H1 (cell line): ENCODE data around the gene YARS1. TPM values are rescaled to one million over a fixed set of nuclear protein-coding genes. Genes with fewer than 3 reads are reported as not detected.

ENCODE experiments used
- CTCF ChIA-PET: fragments of 300-600 bp; sonication (Branson Sonifier 250); formaldehyde crosslinking; loops from one replicate; lab custom pipeline; 2021; ENCODE audit not compliant: partially characterized antibody; lab: Charles Lee
- POLR2A ChIA-PET: fragments of 300-600 bp; sonication (Branson Sonifier 250); formaldehyde crosslinking; loops from one replicate; lab custom pipeline; 2021; ENCODE audit warnings: inconsistent platforms; ENCODE audit not compliant: partially characterized antibody; lab: Charles Lee
- DNase-seq, 2 experiments: peaks; one replicate each; pipeline versions ENCODE4 v3.0.0 to v3.0.0-alpha.2; 2010 to 2022; ENCODE audit warnings: low spot score in 2 of 2, low read depth in 1 of 2, mixed read lengths in 1 of 2
- FAIRE-seq: peaks from 2 replicates; lab custom pipeline; 2011; peaks lifted over from hg19 to GRCh38; lab: Jason Lieb, UNC
- H2AFZ ChIP-seq: 2 replicates; pipeline ENCODE4 v1.8.1; 2012; ENCODE audit warnings: low read length, inconsistent platforms
- H2AK5ac ChIP-seq: 2 replicates; pipeline ENCODE4 v1.6.1; 2013; ENCODE audit warnings: low read depth, low read length
- H2BK120ac ChIP-seq: replicated peaks from 2 replicates; pipeline ENCODE3; 2013; ENCODE audit warnings: low read depth, low read length, inconsistent platforms
- H2BK12ac ChIP-seq: 2 replicates; pipeline ENCODE4 v1.6.1; 2013; ENCODE audit warnings: low read depth, low read length
- H2BK15ac ChIP-seq: 2 replicates; pipeline ENCODE4 v1.6.1; 2013; ENCODE audit warnings: low read length
- H2BK20ac ChIP-seq: 2 replicates; pipeline ENCODE4 v1.6.1; 2013; ENCODE audit warnings: low read length
- H2BK5ac ChIP-seq: 2 replicates; pipeline ENCODE4 v1.6.1; 2013; ENCODE audit warnings: low read depth, low read length
- H3K14ac ChIP-seq: 2 replicates; pipeline ENCODE4 v1.6.1; 2013; ENCODE audit warnings: inconsistent platforms; ENCODE audit not compliant: insufficient read length
- H3K18ac ChIP-seq: 2 replicates; pipeline ENCODE4 v1.6.1; 2013; ENCODE audit warnings: low read length; ENCODE audit errors: extremely low read depth
- H3K23ac ChIP-seq: 2 replicates; pipeline ENCODE4 v1.6.1; 2013; ENCODE audit warnings: inconsistent platforms; ENCODE audit not compliant: insufficient read length
- H3K23me2 ChIP-seq: 2 replicates; pipeline ENCODE4 v1.6.1; 2013; ENCODE audit warnings: low read depth, low read length
- H3K27ac ChIP-seq: 2 replicates; pipeline ENCODE4 v1.6.1; 2011; ENCODE audit warnings: low read depth, low read length, inconsistent platforms
- H3K27me3 ChIP-seq, 4 experiments: replicated peaks in 1 of 4; 1 replicate in 1 of 4; 2 replicates in 3 of 4; pipeline versions ENCODE4 v1.6.1 to v1.8.1; 2011 to 2013; ENCODE audit warnings: low read length in 3 of 4, mild to moderate bottlenecking in 3 of 4, inconsistent platforms in 2 of 4, mixed read lengths in 2 of 4, moderate library complexity in 1 of 4; ENCODE audit not compliant: control insufficient read depth in 3 of 4, insufficient read depth in 3 of 4; ENCODE audit errors: extremely low read depth in 1 of 4
- H3K36me3 ChIP-seq, 4 experiments: 2 replicates each; pipeline versions ENCODE4 v1.6.1 to v1.8.1; 2011 to 2013; ENCODE audit warnings: mild to moderate bottlenecking in 4 of 4, low read length in 3 of 4, moderate library complexity in 2 of 4, control low read depth in 1 of 4, inconsistent platforms in 1 of 4; ENCODE audit not compliant: insufficient read depth in 4 of 4, control insufficient read depth in 2 of 4
- H3K4ac ChIP-seq: replicated peaks from 2 replicates; pipeline ENCODE3; 2013; ENCODE audit warnings: low read length, low read depth, mixed read lengths, inconsistent platforms; ENCODE audit not compliant: insufficient read length
- H3K4me1 ChIP-seq, 4 experiments: replicated peaks in 1 of 4; 1 replicate in 1 of 4; 2 replicates in 3 of 4; pipeline versions ENCODE4 v1.6.1 to v1.8.1; 2011 to 2013; ENCODE audit warnings: low read length in 3 of 4, inconsistent platforms in 2 of 4, mixed read lengths in 1 of 4; ENCODE audit not compliant: insufficient read depth in 4 of 4, control insufficient read depth in 3 of 4
- H3K4me2 ChIP-seq, 2 experiments: 2 replicates each; pipeline versions ENCODE4 v1.6.1 to v1.8.1; 2011 to 2013; ENCODE audit warnings: low read depth in 2 of 2, low read length in 2 of 2, control low read depth in 1 of 2, inconsistent platforms in 1 of 2, mild to moderate bottlenecking in 1 of 2; ENCODE audit not compliant: insufficient read depth in 1 of 2
- H3K4me3 ChIP-seq, 4 experiments: fragments of 200-600, 300-600 bp in 1 of 4; sonication (generic), shearing (Covaris generic), sonication (Bioruptor Twin) in 1 of 4; 2 replicates each; pipeline versions ENCODE4 v1.5.1 to v1.8.1; 2011 to 2016; ENCODE audit warnings: low read length in 4 of 4, low read depth in 3 of 4, control low read depth in 2 of 4, inconsistent platforms in 2 of 4, mild to moderate bottlenecking in 2 of 4, mixed read lengths in 1 of 4, moderate library complexity in 1 of 4; ENCODE audit not compliant: insufficient read depth in 2 of 4; ENCODE audit errors: extremely low read depth in 1 of 4
- H3K56ac ChIP-seq: replicated peaks from 2 replicates; pipeline ENCODE3; 2013; ENCODE audit warnings: low read depth, mild to moderate bottlenecking, mixed read lengths, low read length, inconsistent platforms; ENCODE audit not compliant: insufficient read length
- H3K79me1 ChIP-seq: 2 replicates; pipeline ENCODE4 v1.6.1; 2013; ENCODE audit warnings: low read depth, low read length, control low read depth
- H3K79me2 ChIP-seq, 2 experiments: 2 replicates each; pipeline versions ENCODE4 v1.6.1 to v1.8.1; 2012 to 2013; ENCODE audit warnings: low read length in 2 of 2, mild to moderate bottlenecking in 2 of 2, inconsistent platforms in 1 of 2; ENCODE audit not compliant: insufficient read depth in 2 of 2, control insufficient read depth in 1 of 2
- H3K9ac ChIP-seq, 4 experiments: replicated peaks in 1 of 4; 1 replicate in 1 of 4; 2 replicates in 3 of 4; pipeline versions ENCODE4 v1.6.1 to v1.8.1; 2011 to 2013; ENCODE audit warnings: low read depth in 3 of 4, low read length in 3 of 4, control low read depth in 2 of 4, mild to moderate bottlenecking in 2 of 4, moderate library complexity in 2 of 4, inconsistent platforms in 1 of 4; ENCODE audit errors: extremely low read depth in 1 of 4
- H3K9me3 ChIP-seq, 2 experiments: 2 replicates each; pipeline versions ENCODE4 v1.6.1 to v1.8.1; 2012 to 2013; ENCODE audit warnings: mild to moderate bottlenecking in 2 of 2, moderate library complexity in 2 of 2, control low read depth in 1 of 2, inconsistent platforms in 1 of 2, low read depth in 1 of 2, low read length in 1 of 2, mixed read lengths in 1 of 2; ENCODE audit not compliant: insufficient read depth in 2 of 2
- H4K20me1 ChIP-seq, 2 experiments: replicated peaks in 1 of 2; 2 replicates each; pipeline versions ENCODE3 to v1.8.1; 2011 to 2013; ENCODE audit warnings: inconsistent platforms in 2 of 2, low read length in 2 of 2, mild to moderate bottlenecking in 1 of 2; ENCODE audit not compliant: insufficient read depth in 2 of 2, control insufficient read depth in 1 of 2
- H4K5ac ChIP-seq: 2 replicates; pipeline ENCODE4 v1.6.1; 2013; ENCODE audit warnings: low read length, low read depth, mixed read lengths, inconsistent platforms; ENCODE audit not compliant: insufficient read length
- H4K8ac ChIP-seq: 2 replicates; pipeline ENCODE4 v1.8.0; 2013; ENCODE audit warnings: mild to moderate bottlenecking, moderate library complexity, low read length, inconsistent platforms; ENCODE audit not compliant: insufficient read depth; ENCODE audit errors: extremely low read depth
- H4K91ac ChIP-seq: replicated peaks from 2 replicates; pipeline ENCODE3; 2013; ENCODE audit warnings: low read length, mixed read lengths, inconsistent platforms; ENCODE audit not compliant: insufficient read length
- BACH1 ChIP-seq: IDR thresholded peaks from 2 replicates; pipeline ENCODE4 v1.6.1; 2012; ENCODE audit warnings: low read length, improper control_type of control experiment
- CHD2 ChIP-seq: IDR thresholded peaks from 2 replicates; pipeline ENCODE4 v1.6.1; 2012; ENCODE audit warnings: low read length, improper control_type of control experiment
- EP300 ChIP-seq, 2 experiments: IDR thresholded peaks; 1 replicate in 1 of 2; 2 replicates in 1 of 2; pipeline ENCODE4 v1.6.1; 2011 to 2012; ENCODE audit warnings: low read depth in 2 of 2, low read length in 2 of 2, mild to moderate bottlenecking in 2 of 2, borderline replicate concordance in 1 of 2, inconsistent platforms in 1 of 2, moderate library complexity in 1 of 2
- JUN ChIP-seq: IDR thresholded peaks from 2 replicates; pipeline ENCODE4 v1.6.1; 2011; ENCODE audit warnings: low read depth, mild to moderate bottlenecking, improper control_type of control experiment, low read length
- MAFK ChIP-seq: IDR thresholded peaks from 2 replicates; pipeline ENCODE4 v1.6.1; 2012; ENCODE audit warnings: low read depth, mild to moderate bottlenecking, improper control_type of control experiment, low read length
- NRF1 ChIP-seq: IDR thresholded peaks from 2 replicates; pipeline ENCODE4 v1.6.1; 2011; ENCODE audit warnings: mild to moderate bottlenecking, low read depth, low read length, improper control_type of control experiment
- POLR2AphosphoS5 ChIP-seq: IDR thresholded peaks from 2 replicates; pipeline ENCODE4 v1.6.1; 2011; ENCODE audit warnings: low read depth, low read length
- SP2 ChIP-seq: IDR thresholded peaks from 2 replicates; pipeline ENCODE4 v1.6.1; 2012; ENCODE audit warnings: mild to moderate bottlenecking, low read length, inconsistent platforms
- SUZ12 ChIP-seq: fragments of 200-600 bp; sonication (generic); IDR thresholded peaks from 2 replicates; pipeline ENCODE4 v1.6.1; 2012; ENCODE audit warnings: mild to moderate bottlenecking, inconsistent platforms, low read length, moderate library complexity, mixed read lengths
- WGBS, 2 experiments: shearing (Covaris generic) in 1 of 2; methylation state at CpG; one replicate each; pipeline versions ENCODE4 v1.1.6 to v1.1.7; 2013 to 2015; ENCODE audit warnings: low lambda C conversion rate in 2 of 2, mixed read lengths in 2 of 2, inconsistent platforms in 1 of 2, low coverage in 1 of 2, missing lambda C conversion rate in 1 of 2; ENCODE audit not compliant: insufficient replicate concordance in 2 of 2, insufficient coverage in 1 of 2, insufficient read length in 1 of 2; ENCODE audit errors: extremely low coverage in 1 of 2, missing lambda C conversion rate in 1 of 2; 5-methylcytosine and 5-hydroxymethylcytosine counted together
- polyA plus RNA-seq, 7 experiments: library from polyadenylated mRNA; depleted of rRNA in 3 of 7; stranded (reverse) in 5 of 7; unstranded in 2 of 7; fragments of >200 nt in 5 of 7; fragments of 200-250 nt in 2 of 7; gene quantifications; 1 replicate in 5 of 7; 2 replicates in 1 of 7; 4 replicates in 1 of 7; pipeline versions ENCODE4 v1.2.1 to v1.2.3, GENCODE V29; 2011 to 2013; ENCODE audit warnings: missing spikeins in 2 of 7, mixed read lengths in 2 of 7
- total RNA-seq: library from RNA; stranded (reverse); fragmentation: NEBNext Ultra II Directional; extraction: Animal tissue kit (Norgen Biotek cat#: 25700); gene quantifications from 2 replicates; pipeline ENCODE4 v1.2.1, GENCODE V29; 2021
- TF ChIP-seq, protein P1 (sequence below): IDR thresholded peaks from 2 replicates; pipeline ENCODE4 v1.6.1; 2011; ENCODE audit warnings: low read depth, mild to moderate bottlenecking, low read length; ENCODE audit not compliant: insufficient read depth

YARS1 gene
- total and polyA plus RNA-seq, 2 of the 8 experiments (the other 6 are each of a cell fraction or from before 2014, with no cell fraction given), result 47.1 to 226 TPM

DNA sequence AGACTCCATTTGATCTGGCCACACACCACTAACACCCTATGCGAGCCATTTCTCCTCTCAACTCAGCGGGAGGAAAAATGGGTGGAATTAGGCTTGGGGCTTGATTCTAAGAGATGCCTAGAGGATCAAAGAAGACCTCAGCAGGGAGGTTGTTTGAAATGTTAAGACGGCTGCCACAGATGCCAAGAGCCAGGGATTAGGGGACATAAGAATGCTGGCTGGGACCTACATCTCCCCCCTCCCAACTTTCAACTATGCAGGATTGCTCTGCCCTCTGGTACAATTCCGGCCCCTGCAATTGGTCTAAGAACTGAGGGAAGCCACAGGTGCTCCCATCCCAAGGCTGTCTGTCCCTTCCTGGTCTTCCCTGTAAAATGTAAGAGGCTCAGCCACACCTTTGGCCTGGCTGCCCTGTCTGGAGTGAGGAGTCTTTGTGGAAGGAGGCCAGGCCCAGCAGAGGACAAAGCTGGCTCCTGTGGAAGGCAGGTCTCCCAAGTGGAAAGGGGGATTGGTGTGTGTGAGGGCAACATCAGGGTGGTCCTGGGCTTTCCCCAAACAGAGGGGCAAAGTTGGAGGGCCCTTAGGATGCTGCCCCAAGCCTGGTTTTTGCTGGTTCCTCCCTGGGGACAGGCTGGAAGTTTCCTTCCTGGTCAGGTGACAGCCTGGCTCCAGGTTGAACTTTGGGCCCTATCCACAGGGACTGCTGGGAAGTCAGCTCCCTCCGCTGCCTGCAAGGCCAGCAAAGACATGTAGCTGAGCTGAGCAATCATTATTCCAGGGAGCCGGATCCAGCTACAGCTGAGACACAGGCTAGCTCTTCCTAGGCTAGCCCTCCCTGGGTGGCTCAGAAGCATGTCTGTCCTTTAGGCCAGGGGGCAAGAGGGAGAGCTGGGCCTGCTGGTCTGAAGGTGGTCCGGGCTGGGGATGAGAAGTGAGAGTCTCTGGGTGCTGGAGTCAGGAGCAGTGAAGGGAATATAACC lies 80.1 kb downstream of the YARS1 start:
- CTCF ChIA-PET, result interaction anchor here (0.6 to 3.6 kb wide), 15 partner anchors 8 to 450 kb away, joined by 3 to 33 read pairs (median 3); no protein-coding TSS in a partner anchor
- TF ChIP-seq CHD2 (no peak), JUN (no peak), BACH1 (no peak), POLR2AphosphoS5 (no peak), EP300 (IDR thresholded peaks at IDR 0.05; ENCODE audit: borderline replicate concordance in 1 of 2, low read depth in 2 of 2, low read length in 2 of 2) (peak in 1 of 2 experiments; percentile 66; a peak in 1 of 3 replicates), NRF1 (no peak), MAFK (no peak), SUZ12 (no peak), SP2 (no peak)
- TF ChIP-seq, protein P1, sequence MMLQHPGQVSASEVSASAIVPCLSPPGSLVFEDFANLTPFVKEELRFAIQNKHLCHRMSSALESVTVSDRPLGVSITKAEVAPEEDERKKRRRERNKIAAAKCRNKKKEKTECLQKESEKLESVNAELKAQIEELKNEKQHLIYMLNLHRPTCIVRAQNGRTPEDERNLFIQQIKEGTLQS, result no peak

More for the DNA sequence above, 80.1 kb downstream of the YARS1 start:
- Histone ChIP-seq H3K23ac (no peak overlapping the region), H3K27me3 (peaks cover 0 to 13% (median 6%) of the 10 kb centered on the region in 4 experiments; a peak in 4 of 7 replicates), H4K5ac (peak overlapping the region; percentile 57), H4K20me1 (no peaks in the 10 kb centered on the region), H3K4ac (peak overlapping the region; percentile 28), H3K79me1 (peaks cover 2% of the 10 kb centered on the region; the same call in 1 of the 2 replicates), H3K14ac (no peak overlapping the region), H2AK5ac (no peak overlapping the region; the same call in 1 of the 2 replicates), H3K4me2 (peak overlapping the region; percentile 29 to 60), H3K56ac (no peak overlapping the region), H3K36me3 (no peaks in the 10 kb centered on the region), H2BK120ac (peak overlapping the region; percentile 34), H3K4me3 (peak overlapping the region in 2 of 4 experiments; percentile 15 to 29; a peak in 3 of 8 replicates), H3K9ac (peak overlapping the region in 1 of 4 experiments; percentile 3; a peak in 2 of 7 replicates), H3K9me3 (no peaks in the 10 kb centered on the region), H3K4me1 (peaks cover 11 to 19% (median 18%) of the 10 kb centered on the region in 4 experiments), H3K79me2 (no peaks in the 10 kb centered on the region), H3K27ac (no peak overlapping the region), H2BK12ac (peak overlapping the region; percentile 93; the same call in 1 of the 2 replicates), H2BK20ac (peak overlapping the region; percentile 93), H4K8ac (peak overlapping the region; percentile 8), H2AFZ (no peak overlapping the region), H4K91ac (peak overlapping the region; percentile 84), H3K23me2 (no peaks in the 10 kb centered on the region; the same call in 1 of the 2 replicates), H3K18ac (peak overlapping the region; percentile 65), H2BK15ac (peak overlapping the region; percentile 85; the same call in 1 of the 2 replicates), H2BK5ac (peak overlapping the region; percentile 57; the same call in 1 of the 2 replicates)
- peak; percentile 96 for FAIRE-seq
- peak in 1 of 2 experiments; percentile 84 for DNase-seq
- POLR2A ChIA-PET, result interaction anchor here (0.7 to 2.3 kb wide), 12 partner anchors 8 to 38 kb away, joined by 3 to 8 read pairs (median 4); no protein-coding TSS in a partner anchor
- 39% methylated on average over 7 of the region's 7 CpGs; no CpG with 5 or more reads in 1 of the 2 experiments for WGBS, 2 experiments
